NK-92 (cell line): ENCODE results near the gene RORC.
"Not testable (repeated sequence)": the region's sequence is repeated elsewhere in the genome, so short reads cannot be mapped to it uniquely, and the experiment has no call there.

Experiments
- DNase-seq: peaks from one replicate; lab custom pipeline; 2025; ENCODE audit not compliant: unreplicated experiment; lab: John Stamatoyannopoulos, UW

RORC gene

GRCh38 chr1:151831605-151832004, at the start of gene RORC:
RORC (minus strand) TSS chr1:151831802; CDS start chr1:151831764, 38 bp downstream.
- DNase-seq: no peak

DNA sequence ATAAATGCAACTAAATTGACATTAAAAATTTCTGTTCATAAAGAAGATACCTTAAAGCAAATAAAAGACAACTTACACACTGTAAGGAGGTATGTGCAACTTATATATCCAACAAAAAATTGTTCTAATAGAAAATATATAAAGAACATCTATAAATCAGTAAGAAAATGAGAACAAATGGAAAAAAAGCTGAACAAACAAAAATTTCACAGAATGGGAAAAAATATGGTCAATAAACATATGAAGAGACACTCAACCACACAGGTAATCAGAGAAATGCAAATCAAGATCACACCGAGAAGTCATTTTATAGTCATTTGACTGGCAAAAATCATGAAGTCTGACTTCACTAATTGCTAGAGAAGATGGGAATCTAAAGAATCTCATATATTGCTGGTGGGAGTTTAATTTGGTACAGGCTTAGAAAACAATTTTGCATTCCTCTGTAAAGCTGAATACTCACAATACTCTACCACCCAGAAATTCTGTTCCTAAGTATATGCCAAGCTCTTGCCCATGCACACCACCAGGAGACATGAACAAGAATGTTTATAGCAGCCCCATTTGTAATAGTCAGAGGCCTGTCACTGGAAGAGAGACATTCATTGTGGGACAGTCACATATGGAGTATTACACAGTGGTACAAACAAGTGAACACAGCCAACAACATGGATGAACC, 44.0 kb upstream of the RORC start:
- no peak for DNase-seq

GRCh38 chr1:151872776-151873175, 41.2 kb upstream of the RORC start:
- DNase-seq: not testable (repeated sequence)

GRCh38 chr1:151871284-151872030, 39.9 kb upstream of the RORC start:
- no peak for DNase-seq

- DNase-seq: no peak
Measured at GRCh38 chr1:151868486-151868885, 36.9 kb upstream of the RORC start.

GRCh38 chr1:151867765-151868411, 36.3 kb upstream of the RORC start:
- no peak for DNase-seq

- DNase-seq: no peak
Measured at GRCh38 chr1:151867321-151867720, 35.7 kb upstream of the RORC start.

GRCh38 chr1:151864411-151864810, 32.8 kb upstream of the RORC start:
- no peak for DNase-seq

- DNase-seq: no peak
Measured at GRCh38 chr1:151862604-151863003, 31.0 kb upstream of the RORC start.

- no peak for DNase-seq
Measured at GRCh38 chr1:151860504-151861187, 29.0 kb upstream of the RORC start.

GRCh38 chr1:151859891-151860293, 28.3 kb upstream of the RORC start:
- no peak for DNase-seq

DNA sequence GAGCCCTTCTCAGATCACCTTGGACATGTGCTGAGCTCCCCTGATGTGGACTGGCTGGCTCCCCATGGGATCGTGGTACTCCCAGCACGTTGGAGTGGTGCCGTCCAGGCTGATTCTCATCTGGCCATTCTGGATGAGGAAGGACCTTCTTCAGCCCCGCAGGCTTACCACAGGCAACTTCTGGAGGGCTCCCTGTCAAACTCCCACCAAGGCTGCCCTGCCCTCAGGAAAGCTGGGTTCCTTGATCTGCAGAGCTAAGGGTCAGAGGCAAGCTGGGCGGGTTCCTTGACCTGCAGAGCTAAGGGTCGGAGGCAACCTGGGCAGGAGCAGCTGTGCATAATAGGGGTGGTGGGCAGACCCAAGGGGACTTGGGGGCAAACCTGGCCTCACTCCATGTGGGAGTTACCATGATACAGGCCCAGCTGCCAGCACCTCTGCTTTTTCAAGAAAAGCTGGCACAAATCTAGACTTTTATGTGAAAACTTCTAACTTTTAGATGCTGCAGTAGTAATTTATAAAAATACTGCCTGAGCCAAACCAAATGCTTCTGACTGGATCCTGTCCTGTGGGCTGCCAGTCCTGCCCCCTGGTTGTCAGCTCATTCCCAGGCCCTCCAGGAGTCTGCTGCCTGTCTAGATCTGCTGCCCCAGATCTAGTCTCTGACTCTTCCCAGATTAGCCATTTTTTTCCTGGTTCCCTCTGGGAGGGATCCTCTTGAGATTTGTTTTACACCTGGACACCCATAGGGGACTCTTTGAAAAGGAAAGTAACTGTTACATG, 27.5 kb upstream of the RORC start:
- DNase-seq: no peak

- no peak for DNase-seq
Measured at GRCh38 chr1:151858030-151858746, 26.6 kb upstream of the RORC start.

GRCh38 chr1:151855933-151856332, 24.3 kb upstream of the RORC start:
- no peak for DNase-seq

DNA sequence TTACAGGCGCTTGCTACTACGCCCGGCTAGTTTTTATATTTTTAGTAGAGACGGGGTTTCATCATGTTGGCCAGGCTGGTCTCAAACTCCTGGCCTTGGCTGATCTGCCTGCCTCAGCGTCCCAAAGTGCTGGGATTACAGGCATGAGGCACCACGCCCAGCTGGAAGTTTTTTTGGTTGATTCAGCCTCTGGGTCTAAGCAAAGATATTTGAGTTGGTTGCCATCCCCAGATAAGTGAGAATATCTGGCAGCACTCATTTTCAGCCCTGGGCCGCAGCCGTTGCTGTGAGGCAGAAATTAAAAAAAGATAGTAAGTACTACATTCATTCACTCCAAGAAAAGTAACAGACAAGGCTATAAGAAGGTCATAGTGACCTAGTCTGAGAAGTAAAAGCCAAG, 23.9 kb upstream of the RORC start:
- not testable (repeated sequence) for DNase-seq

- no peak for DNase-seq
Measured at GRCh38 chr1:151854658-151855057, 23.1 kb upstream of the RORC start.

DNA sequence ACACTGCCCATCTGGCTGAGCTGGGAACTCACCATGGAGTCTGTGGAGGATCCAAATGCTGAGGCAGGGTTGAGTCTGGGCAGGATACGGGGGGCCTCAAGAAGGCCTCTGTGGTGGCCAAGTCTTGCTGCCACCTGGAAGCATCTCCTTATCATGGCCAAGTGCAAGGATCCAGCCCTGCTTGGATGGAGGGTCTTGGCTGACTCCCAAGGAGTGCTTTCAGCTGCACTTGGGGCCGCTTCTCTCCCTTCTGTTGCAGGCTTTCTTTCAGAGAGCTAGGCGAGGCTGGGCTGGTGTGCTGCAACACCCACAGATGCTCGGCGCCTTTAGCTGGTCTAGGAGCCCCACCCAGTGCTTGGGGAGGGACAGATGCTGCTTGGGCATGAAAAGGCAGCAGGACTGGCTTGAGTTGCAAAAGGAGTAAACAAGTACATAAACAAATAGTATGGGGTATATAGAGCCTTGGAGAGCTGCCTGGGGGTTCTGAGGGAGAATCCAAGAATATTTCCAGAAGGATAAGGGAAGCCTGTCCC, 21.9 kb upstream of the RORC start, which contains the start of gene THEM5:
Gene THEM5 (minus strand): TSS at position 302 of the 533 bp plus-strand sequence. CDS start 147 bp downstream, at position 155.
- DNase-seq: no peak

DNA sequence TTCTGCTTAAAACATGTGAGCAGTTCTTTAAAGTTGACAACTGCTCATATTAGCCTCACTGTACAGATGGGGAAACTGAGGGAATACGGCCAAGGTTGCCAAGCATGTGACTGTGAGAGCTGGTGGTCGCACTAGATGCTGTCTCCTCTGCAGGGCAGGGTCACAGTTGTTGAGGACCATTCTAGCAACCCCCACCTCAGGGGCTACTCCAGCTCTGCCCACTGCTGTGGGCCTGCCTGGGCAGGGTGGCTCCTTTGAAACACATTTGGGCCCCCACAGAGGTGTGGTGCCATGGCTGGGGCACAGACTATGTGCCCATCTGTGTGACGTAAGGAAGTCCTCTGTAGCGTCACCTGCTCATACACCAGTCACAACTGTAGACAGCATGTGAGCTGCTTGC, 21.1 kb upstream of the RORC start:
- no peak for DNase-seq

- DNase-seq: no peak
Measured at GRCh38 chr1:151851886-151852285, 20.3 kb upstream of the RORC start.

DNA sequence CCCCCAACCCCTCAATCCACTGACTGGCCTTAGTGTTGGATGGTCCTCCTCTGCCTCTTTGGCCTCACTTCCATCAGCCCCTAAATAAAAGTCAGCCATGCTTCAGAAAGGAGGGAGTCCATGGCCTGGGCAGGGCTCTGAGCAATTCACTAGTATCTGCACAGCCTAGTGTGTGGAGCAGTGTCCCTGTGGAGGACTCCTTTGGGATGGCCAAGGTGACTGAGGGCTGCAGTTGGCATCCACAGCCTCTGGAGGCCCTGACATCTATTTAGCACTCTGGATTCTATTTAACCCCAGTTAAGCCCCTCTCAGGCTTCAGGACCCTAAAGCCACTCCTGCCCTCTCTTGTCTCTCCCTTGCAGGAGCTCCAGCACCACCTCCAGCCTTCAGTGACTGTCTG, 18.3 kb upstream of the RORC start:
- DNase-seq: no peak
